GM12878 (cell line): Measurements from ENCODE around the gene NBPF3. TPM values are rescaled to one million over a fixed set of nuclear protein-coding genes. Genes with fewer than 3 reads are reported as not detected.

Experiments used
- ATAC-seq: fragments of 200-7000 bp; cut with Tn5 transposase; 3 replicates; pipeline ENCODE4 v1.9.1; 2020; ENCODE audit warnings: mild to moderate bottlenecking, moderate library complexity
- BruUV-seq: library from RNA; stranded (reverse); fragments of 400-500 nt; replicated peaks from 2 replicates; lab custom pipeline; 2021; lab: Mats Ljungman, UMichigan
- CTCF ChIA-PET: fragments of 300-600 bp; sonication (Branson Sonifier 250); formaldehyde crosslinking; extraction: SDS; loops from one replicate; lab custom pipeline; 2021; ENCODE audit warnings: inconsistent platforms; lab: Yijun Ruan, JAX
- POLR2A ChIA-PET: fragments of 350-600 bp; formaldehyde crosslinking; extraction: SDS; loops from one replicate; lab custom pipeline; 2021; ENCODE audit warnings: inconsistent platforms; lab: Charles Lee
- RAD21 ChIA-PET: fragments of 300-600 bp; sonication (Branson Sonifier 250); formaldehyde crosslinking; loops from one replicate; lab custom pipeline; 2023; ENCODE audit warnings: antibody characterized with exemption; ENCODE audit not compliant: unreplicated experiment; lab: Charles Lee
- SMC1A ChIA-PET: fragments of 300-600 bp; sonication (Branson Sonifier 250); formaldehyde crosslinking; loops from one replicate; lab custom pipeline; 2023; ENCODE audit not compliant: unreplicated experiment, uncharacterized antibody; lab: Charles Lee
- DNase-seq: peaks from one replicate; pipeline ENCODE4 v3.0.0-alpha.2; 2011; ENCODE audit warnings: low read depth, low spot score
- FAIRE-seq: peaks from 3 replicates; lab custom pipeline; 2011; peaks lifted over from hg19 to GRCh38; lab: Jason Lieb, UNC
- H2AFZ ChIP-seq: 2 replicates; pipeline ENCODE4 v1.6.0; 2011; ENCODE audit warnings: low read depth, low read length, control low read depth; ENCODE audit not compliant: control insufficient read depth
- H3K27ac ChIP-seq: 2 replicates; pipeline ENCODE4 v1.5.1; 2011; ENCODE audit warnings: control low read depth; ENCODE audit not compliant: control insufficient read depth, insufficient read depth
- H3K27me3 ChIP-seq, 2 experiments: replicated peaks in 1 of 2; 2 replicates each; pipeline versions ENCODE4 v1.6.0 to v1.6.1; 2011; ENCODE audit warnings: low read length in 1 of 2; ENCODE audit not compliant: control insufficient read depth in 2 of 2, insufficient read depth in 2 of 2
- H3K36me3 ChIP-seq, 2 experiments: 2 replicates each; pipeline ENCODE4 v1.5.1; 2011; ENCODE audit warnings: low read length in 1 of 2; ENCODE audit not compliant: control insufficient read depth in 2 of 2, insufficient read depth in 2 of 2
- H3K4me1 ChIP-seq: 2 replicates; pipeline ENCODE4 v1.6.1; 2011; ENCODE audit warnings: mild to moderate bottlenecking, low read length, moderate library complexity, mixed read lengths; ENCODE audit not compliant: control insufficient read depth, insufficient read depth
- H3K4me2 ChIP-seq: 2 replicates; pipeline ENCODE4 v1.6.0; 2011; ENCODE audit warnings: control low read depth; ENCODE audit not compliant: control insufficient read depth, insufficient read depth
- H3K4me3 ChIP-seq: fragments of 200-600 bp; sonication (generic); 2 replicates; pipeline ENCODE4 v1.5.1; 2016
- H3K79me2 ChIP-seq: 2 replicates; pipeline ENCODE4 v1.6.0; 2011; ENCODE audit warnings: low read length; ENCODE audit not compliant: control insufficient read depth, insufficient read depth
- H3K9ac ChIP-seq: 2 replicates; pipeline ENCODE4 v1.8.0; 2011; ENCODE audit warnings: low read length, control low read depth, mixed read lengths; ENCODE audit not compliant: control insufficient read depth, insufficient read depth
- H3K9me3 ChIP-seq: replicated peaks from 3 replicates; pipeline ENCODE4 v1.5.1; 2011; ENCODE audit warnings: mild to moderate bottlenecking, low read length; ENCODE audit not compliant: control insufficient read depth, insufficient read depth
- H4K20me1 ChIP-seq: 2 replicates; pipeline ENCODE4 v1.6.0; 2011; ENCODE audit not compliant: control insufficient read depth, insufficient read depth
- ATF7 ChIP-seq: fragments of 450-650 bp; IDR thresholded peaks from 2 replicates; pipeline ENCODE4 v1.6.1; 2016; ENCODE audit warnings: low read depth, mild to moderate bottlenecking
- BMI1 ChIP-seq: fragments of 450-650 bp; IDR thresholded peaks from 2 replicates; pipeline ENCODE4 v1.6.1; 2016; ENCODE audit warnings: mild to moderate bottlenecking, moderate library complexity, borderline replicate concordance
- NR2C1 ChIP-seq: fragments of 450-650 bp; IDR thresholded peaks from 2 replicates; pipeline ENCODE4 v1.6.1; 2017; ENCODE audit warnings: antibody characterized with exemption, mild to moderate bottlenecking, moderate library complexity
- NR2C2 ChIP-seq: IDR thresholded peaks from 2 replicates; pipeline ENCODE4 v1.6.1; 2011; ENCODE audit warnings: borderline replicate concordance, low read depth; ENCODE audit not compliant: control insufficient read depth, insufficient read length
- NR2F1 ChIP-seq: fragments of 450-650 bp; conservative IDR thresholded peaks from 2 replicates; pipeline ENCODE4 v1.6.1; 2017; ENCODE audit warnings: mild to moderate bottlenecking
- RFX5 ChIP-seq: IDR thresholded peaks from 2 replicates; pipeline ENCODE4 v1.6.1; 2011; ENCODE audit warnings: low read depth, low read length, improper control_type of control experiment
- ZNF274 ChIP-seq: IDR thresholded peaks from one replicate; pipeline ENCODE4 v1.8.0; 2011; ENCODE audit not compliant: insufficient read length, insufficient read depth
- WGBS: methylation state at CpG from one replicate; pipeline ENCODE4 v1.1.6; 2016; ENCODE audit warnings: low lambda C conversion rate; ENCODE audit not compliant: insufficient replicate concordance, insufficient coverage; ENCODE audit errors: missing lambda C conversion rate; 5-methylcytosine and 5-hydroxymethylcytosine counted together
- in situ Hi-C: fragments of 300-500 bp; cut with MboI; formaldehyde crosslinking; loops from 9 replicates; pipeline ENCODE4 v1.14.3; 2018; ENCODE audit warnings: mixed read lengths
- intact Hi-C: fragments of 100-400 bp; cut with micrococcal nuclease; formaldehyde crosslinking; loops from one replicate; pipeline ENCODE4 v1.14.2; 2022; ENCODE audit not compliant: unreplicated experiment
- polyA plus RNA-seq, 11 experiments: library from polyadenylated mRNA; depleted of rRNA in 4 of 11; unstranded in 6 of 11; stranded (reverse) in 5 of 11; fragments of >200 nt; fragmentation: Nextera tagmentation in 4 of 11; fragmentation: Illumina TruSeq in 1 of 11; extraction: Ambion mirVana in 4 of 11; extraction: Trizol in 1 of 11; gene quantifications; 1 replicate in 1 of 11; 2 replicates in 10 of 11; pipeline versions ENCODE4 v1.2.1 to v1.2.3, GENCODE V29; 2011 to 2016; ENCODE audit warnings: inconsistent platforms in 2 of 11, missing spikeins in 2 of 11, low read depth in 1 of 11
- total RNA-seq, 4 experiments: library from RNA; depleted of rRNA in 3 of 4; stranded (reverse); fragments of >200 nt in 3 of 4; fragmentation: Illumina TruSeq in 1 of 4; extraction: Trizol in 1 of 4; gene quantifications; 2 replicates each; pipeline versions ENCODE4 v1.2.1 to v1.2.3, GENCODE V29; 2013 to 2021
- TF ChIP-seq, protein P1 (sequence below): fragments of 450-650 bp; IDR thresholded peaks from 2 replicates; pipeline ENCODE4 v1.6.1; 2016; ENCODE audit warnings: mild to moderate bottlenecking
- TF ChIP-seq, protein P2 (sequence below): fragments of 450-650 bp; IDR thresholded peaks from 2 replicates; pipeline ENCODE4 v1.6.1; 2016; ENCODE audit warnings: mild to moderate bottlenecking, moderate library complexity, borderline replicate concordance

NBPF3 gene
- total and polyA plus RNA-seq, 10 of the 15 experiments (the other 5 are each of a cell fraction or from before 2014, with no cell fraction given): 0.56 to 4.4 (median 2.7) TPM

DNA sequence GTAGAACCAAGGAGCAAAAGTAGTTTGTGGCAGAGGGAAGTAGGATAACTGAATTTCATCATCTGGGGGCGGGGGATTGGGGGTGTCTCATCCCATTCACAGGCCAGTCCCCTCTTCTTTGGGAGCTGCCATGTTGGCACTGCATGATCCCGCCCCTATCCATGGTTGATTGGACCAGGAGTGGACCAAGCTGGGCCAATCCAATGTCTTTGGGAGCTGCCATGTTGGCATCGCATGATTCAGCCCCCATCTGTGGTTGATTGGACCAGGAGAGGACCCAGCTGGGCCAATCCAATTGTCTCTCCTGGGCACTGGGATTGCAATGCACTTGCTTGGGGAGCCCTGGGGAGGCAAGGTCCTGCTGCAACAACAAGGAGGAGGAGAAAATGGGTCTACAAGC lies 56.9 kb downstream of the NBPF3 start (continued):
- TF ChIP-seq NR2C2: no peak
- TF ChIP-seq NR2C1: no peak
- no peak for TF ChIP-seq ZNF274

DNA sequence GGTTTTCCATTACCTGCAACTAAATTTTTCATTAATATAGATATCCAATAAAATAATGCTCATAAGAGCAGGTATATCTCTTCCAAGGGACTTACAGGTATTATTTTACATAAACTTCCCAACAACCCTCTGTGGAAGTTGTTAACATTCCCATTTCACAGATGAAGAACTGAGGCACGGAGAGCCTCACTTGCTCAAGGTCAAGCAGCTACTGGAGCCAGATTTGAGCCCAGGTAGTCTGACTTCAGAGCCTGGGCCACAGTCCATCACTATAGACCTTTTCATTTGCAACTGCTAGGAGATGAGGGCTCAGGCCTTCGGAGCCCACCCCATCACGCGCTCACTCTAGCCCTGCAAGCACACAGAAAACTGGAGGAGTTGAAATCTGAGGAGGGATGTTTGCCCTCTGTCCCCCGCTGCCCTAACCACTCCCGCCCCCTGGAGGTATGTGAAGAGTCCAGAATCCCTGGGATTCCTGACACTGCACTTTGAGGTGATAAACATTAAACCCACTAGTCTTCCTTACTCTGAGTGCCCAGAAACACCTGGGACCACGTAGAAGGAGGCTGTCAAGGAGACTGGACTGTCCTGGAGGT lies 57.6 kb downstream of the NBPF3 start:
- no peak overlapping the region for H3K4me2 ChIP-seq
- 37% methylated on average over 7 of the region's 7 CpGs for WGBS
- no peaks in the 10 kb centered on the region for H3K36me3 ChIP-seq
- no peaks in the 10 kb centered on the region for H3K9me3 ChIP-seq
- H3K4me1 ChIP-seq: no peaks in the 10 kb centered on the region
- H3K4me3 ChIP-seq: no peak overlapping the region
- ATAC-seq: no peak
- no peaks in the 10 kb centered on the region for H4K20me1 ChIP-seq
- no peak for TF ChIP-seq ATF7
- TF ChIP-seq NR2F1: no peak
- TF ChIP-seq, protein P1, sequence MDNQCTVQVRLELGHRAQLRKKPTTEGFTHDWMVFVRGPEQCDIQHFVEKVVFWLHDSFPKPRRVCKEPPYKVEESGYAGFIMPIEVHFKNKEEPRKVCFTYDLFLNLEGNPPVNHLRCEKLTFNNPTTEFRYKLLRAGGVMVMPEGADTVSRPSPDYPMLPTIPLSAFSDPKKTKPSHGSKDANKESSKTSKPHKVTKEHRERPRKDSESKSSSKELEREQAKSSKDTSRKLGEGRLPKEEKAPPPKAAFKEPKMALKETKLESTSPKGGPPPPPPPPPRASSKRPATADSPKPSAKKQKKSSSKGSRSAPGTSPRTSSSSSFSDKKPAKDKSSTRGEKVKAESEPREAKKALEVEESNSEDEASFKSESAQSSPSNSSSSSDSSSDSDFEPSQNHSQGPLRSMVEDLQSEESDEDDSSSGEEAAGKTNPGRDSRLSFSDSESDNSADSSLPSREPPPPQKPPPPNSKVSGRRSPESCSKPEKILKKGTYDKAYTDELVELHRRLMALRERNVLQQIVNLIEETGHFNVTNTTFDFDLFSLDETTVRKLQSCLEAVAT: no peak
- TF ChIP-seq BMI1: no peak
- TF ChIP-seq, protein P2, sequence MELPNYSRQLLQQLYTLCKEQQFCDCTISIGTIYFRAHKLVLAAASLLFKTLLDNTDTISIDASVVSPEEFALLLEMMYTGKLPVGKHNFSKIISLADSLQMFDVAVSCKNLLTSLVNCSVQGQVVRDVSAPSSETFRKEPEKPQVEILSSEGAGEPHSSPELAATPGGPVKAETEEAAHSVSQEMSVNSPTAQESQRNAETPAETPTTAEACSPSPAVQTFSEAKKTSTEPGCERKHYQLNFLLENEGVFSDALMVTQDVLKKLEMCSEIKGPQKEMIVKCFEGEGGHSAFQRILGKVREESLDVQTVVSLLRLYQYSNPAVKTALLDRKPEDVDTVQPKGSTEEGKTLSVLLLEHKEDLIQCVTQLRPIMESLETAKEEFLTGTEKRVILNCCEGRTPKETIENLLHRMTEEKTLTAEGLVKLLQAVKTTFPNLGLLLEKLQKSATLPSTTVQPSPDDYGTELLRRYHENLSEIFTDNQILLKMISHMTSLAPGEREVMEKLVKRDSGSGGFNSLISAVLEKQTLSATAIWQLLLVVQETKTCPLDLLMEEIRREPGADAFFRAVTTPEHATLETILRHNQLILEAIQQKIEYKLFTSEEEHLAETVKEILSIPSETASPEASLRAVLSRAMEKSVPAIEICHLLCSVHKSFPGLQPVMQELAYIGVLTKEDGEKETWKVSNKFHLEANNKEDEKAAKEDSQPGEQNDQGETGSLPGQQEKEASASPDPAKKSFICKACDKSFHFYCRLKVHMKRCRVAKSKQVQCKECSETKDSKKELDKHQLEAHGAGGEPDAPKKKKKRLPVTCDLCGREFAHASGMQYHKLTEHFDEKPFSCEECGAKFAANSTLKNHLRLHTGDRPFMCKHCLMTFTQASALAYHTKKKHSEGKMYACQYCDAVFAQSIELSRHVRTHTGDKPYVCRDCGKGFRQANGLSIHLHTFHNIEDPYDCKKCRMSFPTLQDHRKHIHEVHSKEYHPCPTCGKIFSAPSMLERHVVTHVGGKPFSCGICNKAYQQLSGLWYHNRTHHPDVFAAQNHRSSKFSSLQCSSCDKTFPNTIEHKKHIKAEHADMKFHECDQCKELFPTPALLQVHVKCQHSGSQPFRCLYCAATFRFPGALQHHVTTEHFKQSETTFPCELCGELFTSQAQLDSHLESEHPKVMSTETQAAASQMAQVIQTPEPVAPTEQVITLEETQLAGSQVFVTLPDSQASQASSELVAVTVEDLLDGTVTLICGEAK: no peak
- no peak for TF ChIP-seq RFX5
- no peaks in the 10 kb centered on the region for H3K79me2 ChIP-seq
- RAD21 ChIA-PET: no interaction called here
- POLR2A ChIA-PET: no interaction called here
- SMC1A ChIA-PET: no interaction called here
- CTCF ChIA-PET: interaction anchor here (1.2 kb wide), 1 partner anchor 128 kb away, joined by 3 read pairs; no protein-coding TSS in a partner anchor
- DNase-seq: no peak
- no peak overlapping the region for H2AFZ ChIP-seq
- intact Hi-C loops (no loop called here), in situ Hi-C loops (no loop called here)
- no peak overlapping the region for H3K9ac ChIP-seq
- FAIRE-seq: no peak
- H3K27me3 ChIP-seq: peaks cover 0 to 5% of the 10 kb centered on the region in 2 experiments; a peak in 3 of 4 replicates
- BruUV-seq: no TSS peak
- no peak overlapping the region for H3K27ac ChIP-seq
